NCI-H748 treated with DMSO at 0.1 percent for 48 hours (cell line): ENCODE data around the gene NTM.
A peak's percentile ranks its signal among the peaks of the same experiment; 100 is the strongest.
"Not testable (repeated sequence)": the region's sequence is repeated elsewhere in the genome, so short reads cannot be mapped to it uniquely, and the experiment has no call there.

Experiments used
- DNase-seq: peaks from one replicate; lab custom pipeline; 2025; lab: John Stamatoyannopoulos, UW

The NTM gene

GRCh38 chr11:132047167-132047566 lies 676.8 kb downstream of the NTM start:
- DNase-seq = no peak

- no peak for DNase-seq
These were observed 677.6 kb downstream of the NTM start for GRCh38 chr11:132048040-132048439.

- no peak for DNase-seq
These were observed 678.8 kb downstream of the NTM start for GRCh38 chr11:132049205-132049604.

GRCh38 chr11:132050049-132050448 lies 679.6 kb downstream of the NTM start:
- DNase-seq = no peak

GRCh38 chr11:132050577-132051165 lies 680.3 kb downstream of the NTM start:
- DNase-seq = no peak

- DNase-seq = no peak
These were observed 681.3 kb downstream of the NTM start for GRCh38 chr11:132051704-132052103.

- no peak for DNase-seq
These were observed 681.9 kb downstream of the NTM start for GRCh38 chr11:132052342-132052741.

GRCh38 chr11:132052904-132053303 lies 682.5 kb downstream of the NTM start:
- DNase-seq = no peak

- DNase-seq = no peak
These were observed 684.4 kb downstream of the NTM start for GRCh38 chr11:132054822-132055221.

GRCh38 chr11:132055296-132055695 lies 684.9 kb downstream of the NTM start:
- no peak for DNase-seq

GRCh38 chr11:132056689-132057088 lies 686.3 kb downstream of the NTM start:
- no peak for DNase-seq

GRCh38 chr11:132057266-132057665 lies 686.9 kb downstream of the NTM start:
- no peak for DNase-seq

GRCh38 chr11:132058211-132058772 lies 687.9 kb downstream of the NTM start:
- no peak for DNase-seq

GRCh38 chr11:132060567-132060966 lies 690.2 kb downstream of the NTM start:
- no peak for DNase-seq

GRCh38 chr11:132062031-132062430 lies 691.6 kb downstream of the NTM start:
- peak; percentile 83 for DNase-seq

- DNase-seq = no peak
These were observed 692.1 kb downstream of the NTM start for GRCh38 chr11:132062541-132062940.

- DNase-seq = no peak
These were observed 694.7 kb downstream of the NTM start for GRCh38 chr11:132064987-132065620.

GRCh38 chr11:132068556-132068955 lies 698.1 kb downstream of the NTM start:
- DNase-seq = no peak

- DNase-seq = not testable (repeated sequence)
These were observed 699.2 kb downstream of the NTM start for GRCh38 chr11:132069593-132069992.

- DNase-seq = not testable (repeated sequence)
These were observed 700.5 kb downstream of the NTM start for GRCh38 chr11:132070907-132071306.

- DNase-seq = no peak
These were observed 701.8 kb downstream of the NTM start for GRCh38 chr11:132072044-132072857.

- DNase-seq = no peak
These were observed 702.4 kb downstream of the NTM start for GRCh38 chr11:132072858-132073211.

- DNase-seq = no peak
These were observed 703.4 kb downstream of the NTM start for GRCh38 chr11:132073787-132074186.
